Endothelial cell of umbilical vein (primary cell): ENCODE measurements around the gene FAM120AOS. TPM values are rescaled to one million over a fixed set of nuclear protein-coding genes. Genes with fewer than 3 reads are reported as not detected.

Source experiments
- BruUV-seq: library from RNA; stranded (reverse); fragments of 400-500 nt; replicated peaks from 2 replicates; lab custom pipeline; 2021; lab: Mats Ljungman, UMichigan
- CTCF ChIA-PET: fragments of 300-600, 350-600 bp; sonication (Branson Sonifier 250); formaldehyde crosslinking; loops from one replicate; lab custom pipeline; 2021; ENCODE audit warnings: antibody characterized with exemption, inconsistent platforms; lab: Charles Lee
- POLR2A ChIA-PET: fragments of 300-600, 350-600 bp; sonication (Branson Sonifier 250); formaldehyde crosslinking; loops from one replicate; lab custom pipeline; 2021; ENCODE audit warnings: antibody characterized with exemption, inconsistent platforms; lab: Charles Lee
- DNase-seq: peaks from one replicate; pipeline ENCODE4 v3.0.0-alpha.2; 2011; ENCODE audit warnings: low read depth, low spot score
- FAIRE-seq: peaks from 2 replicates; lab custom pipeline; 2011; peaks lifted over from hg19 to GRCh38; lab: Jason Lieb, UNC
- H2AFZ ChIP-seq: 2 replicates; pipeline ENCODE4 v1.6.0; 2012; ENCODE audit warnings: low read depth, low read length, control low read depth, inconsistent platforms
- H3K27ac ChIP-seq: 2 replicates; pipeline ENCODE4 v1.5.1; 2011; ENCODE audit warnings: low read depth, mild to moderate bottlenecking, control low read depth, low read length, moderate library complexity; ENCODE audit not compliant: insufficient read depth
- H3K27me3 ChIP-seq, 2 experiments: 2 replicates each; pipeline versions ENCODE4 v1.6.0 to v1.6.1; 2011; ENCODE audit warnings: low read length in 2 of 2, mixed read lengths in 1 of 2; ENCODE audit not compliant: control insufficient read depth in 2 of 2, insufficient read depth in 2 of 2
- H3K36me3 ChIP-seq, 2 experiments: 2 replicates in 1 of 2; 3 replicates in 1 of 2; pipeline ENCODE4 v1.5.1; 2011; ENCODE audit warnings: low read length in 2 of 2, mild to moderate bottlenecking in 1 of 2, moderate library complexity in 1 of 2; ENCODE audit not compliant: control insufficient read depth in 2 of 2, insufficient read depth in 2 of 2; ENCODE audit errors: extremely low read depth in 1 of 2
- H3K4me1 ChIP-seq: 3 replicates; pipeline ENCODE4 v1.5.1; 2011; ENCODE audit warnings: mild to moderate bottlenecking, low read length; ENCODE audit not compliant: control insufficient read depth, insufficient read depth; ENCODE audit errors: extremely low read depth
- H3K4me2 ChIP-seq: 2 replicates; pipeline ENCODE4 v1.6.1; 2011; ENCODE audit warnings: low read length, control low read depth, mixed read lengths; ENCODE audit not compliant: insufficient read depth
- H3K4me3 ChIP-seq, 3 experiments: fragments of 200-600 bp in 1 of 3; sonication (generic), shearing (Covaris generic) in 1 of 3; replicated peaks in 1 of 3; 2 replicates each; pipeline ENCODE4 v1.5.1; 2011 to 2016; ENCODE audit warnings: control low read depth in 3 of 3, low read length in 3 of 3, mild to moderate bottlenecking in 2 of 3, inconsistent platforms in 1 of 3, low read depth in 1 of 3, moderate library complexity in 1 of 3; ENCODE audit not compliant: insufficient read depth in 1 of 3
- H3K79me2 ChIP-seq: 2 replicates; pipeline ENCODE4 v1.6.0; 2012; ENCODE audit warnings: low read length, inconsistent platforms; ENCODE audit not compliant: control insufficient read depth, insufficient read depth
- H3K9ac ChIP-seq: replicated peaks from 2 replicates; pipeline ENCODE3; 2011; ENCODE audit warnings: low read length, control low read depth; ENCODE audit not compliant: insufficient read depth; ENCODE audit errors: extremely low read depth
- H3K9me1 ChIP-seq: replicated peaks from 3 replicates; pipeline ENCODE4 v1.6.0; 2011; ENCODE audit warnings: mild to moderate bottlenecking, low read length; ENCODE audit not compliant: control insufficient read depth, insufficient read depth; ENCODE audit errors: extremely low read depth
- H3K9me3 ChIP-seq: replicated peaks from 2 replicates; pipeline ENCODE4 v1.5.1; 2012; ENCODE audit warnings: low read length, inconsistent platforms; ENCODE audit not compliant: control insufficient read depth, insufficient read depth
- H4K20me1 ChIP-seq: replicated peaks from 2 replicates; pipeline ENCODE3; 2011; ENCODE audit warnings: mild to moderate bottlenecking, low read length; ENCODE audit not compliant: control insufficient read depth, insufficient read depth; ENCODE audit errors: extremely low read depth
- EZH2 ChIP-seq: IDR thresholded peaks from 2 replicates; pipeline ENCODE4 v1.6.1; 2012; ENCODE audit warnings: borderline replicate concordance, low read depth, mild to moderate bottlenecking, moderate library complexity, low read length, inconsistent platforms; ENCODE audit not compliant: severe bottlenecking
- FOS ChIP-seq: IDR thresholded peaks from 2 replicates; pipeline ENCODE4 v1.6.1; 2011; ENCODE audit warnings: mild to moderate bottlenecking, low read length, moderate library complexity, borderline replicate concordance; ENCODE audit not compliant: insufficient read depth
- GATA2 ChIP-seq: IDR thresholded peaks from 2 replicates; pipeline ENCODE4 v1.7.0; 2011; ENCODE audit warnings: low read depth, mild to moderate bottlenecking, moderate library complexity, mixed read lengths, low read length; ENCODE audit not compliant: insufficient read length, insufficient read depth
- JUN ChIP-seq: IDR thresholded peaks from 2 replicates; pipeline ENCODE4 v1.6.1; 2011; ENCODE audit warnings: borderline replicate concordance, low read depth; ENCODE audit not compliant: insufficient read length, insufficient read depth
- MYC ChIP-seq: IDR thresholded peaks from one replicate; pipeline ENCODE4 v1.6.1; 2011; ENCODE audit warnings: mild to moderate bottlenecking, low read depth, low read length
- POLR2A ChIP-seq: IDR thresholded peaks from 2 replicates; pipeline ENCODE4 v1.6.1; 2012; ENCODE audit warnings: low read depth, mild to moderate bottlenecking, control low read depth, low read length
- POLR2AphosphoS5 ChIP-seq: IDR thresholded peaks from 2 replicates; pipeline ENCODE4 v1.6.1; 2012; ENCODE audit warnings: low read depth, mild to moderate bottlenecking, control low read depth, low read length, moderate library complexity; ENCODE audit not compliant: insufficient read depth
- dilution Hi-C: fragments of 300-500 bp; cut with MboI; formaldehyde crosslinking; loops from one replicate; pipeline ENCODE4 v1.15.0; 2019; ENCODE audit warnings: low sequenced_read_pairs; ENCODE audit not compliant: extremely low pct_ligation_motif_present
- intact Hi-C: fragments of 100-400 bp; cut with micrococcal nuclease; formaldehyde crosslinking; loops from one replicate; pipeline ENCODE4 v1.10.0; 2022
- polyA plus RNA-seq, 4 experiments: library from polyadenylated mRNA; depleted of rRNA in 3 of 4; stranded (reverse) in 3 of 4; unstranded in 1 of 4; fragments of >200 nt; gene quantifications; 2 replicates each; pipeline versions ENCODE4 v1.2.1 to v1.2.3, GENCODE V29; 2011 to 2012; ENCODE audit warnings: missing spikeins in 1 of 4
- total RNA-seq: library from RNA; stranded (reverse); gene quantifications from 2 replicates; pipeline ENCODE4 v1.2.3, GENCODE V29; 2021
- TF ChIP-seq, protein P1 (sequence below): IDR thresholded peaks from 2 replicates; pipeline ENCODE4 v1.6.1; 2011; ENCODE audit not compliant: insufficient read depth, insufficient read length
- TF ChIP-seq, protein P2 (sequence below), 2 donors: IDR thresholded peaks; 1 replicate in 1 of 2; 2 replicates in 1 of 2; pipeline ENCODE4 v1.5.1; 2011; ENCODE audit warnings: low read length in 2 of 2, mild to moderate bottlenecking in 2 of 2, moderate library complexity in 2 of 2, control low read depth in 1 of 2, inconsistent platforms in 1 of 2, low read depth in 1 of 2; ENCODE audit not compliant: insufficient read depth in 1 of 2; ENCODE audit errors: extremely low read depth in 1 of 2

FAM120AOS gene
- total and polyA plus RNA-seq, 2 donors (not counting 3 experiments of a cell fraction or from before 2014, with no cell fraction given), result 25.9 to 32.4 TPM

DNA sequence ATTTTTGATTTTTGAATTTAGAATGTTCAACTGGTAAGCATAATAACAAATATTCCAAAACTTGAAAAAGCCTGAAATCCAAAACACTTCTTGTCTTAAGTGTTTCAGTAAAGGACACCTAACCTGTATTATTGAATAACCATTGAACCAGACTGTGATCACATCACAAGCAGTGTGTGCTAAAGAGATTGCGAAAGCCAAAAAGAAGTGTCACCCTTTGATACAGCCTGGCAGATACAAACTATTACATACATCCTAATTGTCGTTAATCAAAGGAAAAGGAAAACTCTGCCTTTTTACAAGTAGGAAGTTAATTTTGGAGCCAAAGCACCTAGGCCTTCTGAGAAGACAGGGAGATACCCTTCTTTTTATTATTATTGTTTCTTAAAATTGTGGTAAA, 8.4 kb upstream of the FAM120AOS start:
- no peak overlapping the region for H3K4me3 ChIP-seq
- peaks cover 12% of the 10 kb centered on the region for H4K20me1 ChIP-seq

More for the DNA sequence above, 8.4 kb upstream of the FAM120AOS start:
- H3K9me3 ChIP-seq, result no peaks in the 10 kb centered on the region
- peaks cover 13% of the 10 kb centered on the region for H3K4me1 ChIP-seq
- dilution Hi-C loops, result no loop called here
- no peak overlapping the region for H3K9ac ChIP-seq
- DNase-seq (no peak), FAIRE-seq (no peak)
- no peak overlapping the region for H3K27ac ChIP-seq
- H3K36me3 ChIP-seq, result no peaks in the 10 kb centered on the region
- no peaks in the 10 kb centered on the region for H3K9me1 ChIP-seq
- H3K4me2 ChIP-seq, result no peak overlapping the region
- H3K27me3 ChIP-seq, result no peaks in the 10 kb centered on the region
- TF ChIP-seq EZH2 (no peak), GATA2 (no peak), MYC (no peak), JUN (no peak), FOS (no peak), POLR2A (no peak), POLR2AphosphoS5 (no peak)
- TF ChIP-seq, protein P1, sequence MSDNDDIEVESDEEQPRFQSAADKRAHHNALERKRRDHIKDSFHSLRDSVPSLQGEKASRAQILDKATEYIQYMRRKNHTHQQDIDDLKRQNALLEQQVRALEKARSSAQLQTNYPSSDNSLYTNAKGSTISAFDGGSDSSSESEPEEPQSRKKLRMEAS, result no peak
- TF ChIP-seq, protein P2, sequence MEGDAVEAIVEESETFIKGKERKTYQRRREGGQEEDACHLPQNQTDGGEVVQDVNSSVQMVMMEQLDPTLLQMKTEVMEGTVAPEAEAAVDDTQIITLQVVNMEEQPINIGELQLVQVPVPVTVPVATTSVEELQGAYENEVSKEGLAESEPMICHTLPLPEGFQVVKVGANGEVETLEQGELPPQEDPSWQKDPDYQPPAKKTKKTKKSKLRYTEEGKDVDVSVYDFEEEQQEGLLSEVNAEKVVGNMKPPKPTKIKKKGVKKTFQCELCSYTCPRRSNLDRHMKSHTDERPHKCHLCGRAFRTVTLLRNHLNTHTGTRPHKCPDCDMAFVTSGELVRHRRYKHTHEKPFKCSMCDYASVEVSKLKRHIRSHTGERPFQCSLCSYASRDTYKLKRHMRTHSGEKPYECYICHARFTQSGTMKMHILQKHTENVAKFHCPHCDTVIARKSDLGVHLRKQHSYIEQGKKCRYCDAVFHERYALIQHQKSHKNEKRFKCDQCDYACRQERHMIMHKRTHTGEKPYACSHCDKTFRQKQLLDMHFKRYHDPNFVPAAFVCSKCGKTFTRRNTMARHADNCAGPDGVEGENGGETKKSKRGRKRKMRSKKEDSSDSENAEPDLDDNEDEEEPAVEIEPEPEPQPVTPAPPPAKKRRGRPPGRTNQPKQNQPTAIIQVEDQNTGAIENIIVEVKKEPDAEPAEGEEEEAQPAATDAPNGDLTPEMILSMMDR (IDR thresholded peaks at IDR 0.05; ENCODE audit: extremely low read depth in 1 of 2, insufficient read depth in 1 of 2, low read depth in 1 of 2, low read length in 2 of 2), result no peak
- intact Hi-C loops, result no loop called here
- BruUV-seq, result no TSS peak
- ChIA-PET CTCF (no interaction called here), POLR2A (no interaction called here)
- no peak overlapping the region for H2AFZ ChIP-seq
- peaks cover 100% of the 10 kb centered on the region for H3K79me2 ChIP-seq
